GM18519 (cell line): Measurements from ENCODE around the gene ITLN1.

Source experiments
- ATAC-seq: cut with Tn5 transposase; IDR thresholded peaks from one replicate; pipeline ENCODE4 v1.9.1; 2021; ENCODE audit warnings: mild to moderate bottlenecking, moderate library complexity; ENCODE audit not compliant: unreplicated experiment, low FRiP score

The ITLN1 gene

DNA sequence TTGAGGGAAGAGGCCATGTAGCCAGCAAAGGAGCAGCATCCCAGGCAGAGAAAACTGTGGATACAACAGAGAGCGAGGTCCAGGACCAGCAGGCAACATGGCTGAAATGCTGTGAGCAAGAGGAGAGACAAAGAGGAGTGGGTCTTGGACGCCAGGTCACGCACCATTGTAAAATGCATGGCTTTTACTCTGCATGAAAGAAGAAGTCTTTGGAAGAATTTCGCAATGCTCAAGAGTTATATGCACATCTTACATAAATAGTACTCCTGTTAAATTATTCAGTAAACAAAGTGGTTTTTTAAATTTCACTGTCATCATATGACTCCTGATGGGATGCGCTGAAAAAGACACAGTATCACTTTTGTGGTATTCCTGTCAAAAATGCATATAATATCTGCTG is 25.8 kb downstream of the ITLN1 start:
- ATAC-seq: no peak

DNA sequence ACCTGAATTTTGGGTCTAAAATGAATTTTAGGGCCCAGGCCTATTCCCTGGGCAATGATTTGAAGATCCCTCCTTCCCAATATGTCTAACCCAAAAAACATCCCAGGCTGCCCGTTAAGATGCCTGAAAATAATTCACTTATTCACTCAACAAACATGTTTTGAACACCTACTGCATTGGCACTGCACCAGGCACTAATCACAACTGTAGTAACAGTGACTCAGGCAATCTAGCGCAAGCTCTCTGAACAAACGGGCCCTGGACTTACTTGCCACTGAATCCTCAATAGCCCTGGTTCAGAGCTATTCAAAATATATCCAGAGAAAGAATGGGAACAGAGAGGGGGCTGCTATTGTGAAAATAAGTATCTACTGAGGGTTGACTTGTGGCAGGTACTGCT is 26.5 kb downstream of the ITLN1 start:
- no peak for ATAC-seq

DNA sequence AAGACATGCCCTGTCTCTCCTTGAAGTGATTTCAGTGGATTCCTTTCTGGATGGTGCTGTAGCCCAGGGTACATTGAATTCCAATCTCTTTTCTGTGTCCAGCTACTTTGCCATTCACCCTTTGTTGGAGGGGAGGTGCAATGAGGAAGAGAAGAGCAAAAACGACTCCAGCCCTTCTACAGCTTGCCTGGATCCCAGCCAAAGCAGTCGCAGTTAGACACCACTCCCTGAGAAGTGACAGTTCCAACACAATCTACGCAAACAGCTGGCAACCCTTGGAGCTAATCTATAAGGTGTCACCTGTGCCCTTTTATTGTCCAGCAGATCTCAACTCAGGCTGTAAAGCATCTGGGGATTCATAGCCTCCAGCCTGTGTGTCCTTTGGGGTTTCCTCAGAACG is 26.9 kb downstream of the ITLN1 start:
- no peak for ATAC-seq

DNA sequence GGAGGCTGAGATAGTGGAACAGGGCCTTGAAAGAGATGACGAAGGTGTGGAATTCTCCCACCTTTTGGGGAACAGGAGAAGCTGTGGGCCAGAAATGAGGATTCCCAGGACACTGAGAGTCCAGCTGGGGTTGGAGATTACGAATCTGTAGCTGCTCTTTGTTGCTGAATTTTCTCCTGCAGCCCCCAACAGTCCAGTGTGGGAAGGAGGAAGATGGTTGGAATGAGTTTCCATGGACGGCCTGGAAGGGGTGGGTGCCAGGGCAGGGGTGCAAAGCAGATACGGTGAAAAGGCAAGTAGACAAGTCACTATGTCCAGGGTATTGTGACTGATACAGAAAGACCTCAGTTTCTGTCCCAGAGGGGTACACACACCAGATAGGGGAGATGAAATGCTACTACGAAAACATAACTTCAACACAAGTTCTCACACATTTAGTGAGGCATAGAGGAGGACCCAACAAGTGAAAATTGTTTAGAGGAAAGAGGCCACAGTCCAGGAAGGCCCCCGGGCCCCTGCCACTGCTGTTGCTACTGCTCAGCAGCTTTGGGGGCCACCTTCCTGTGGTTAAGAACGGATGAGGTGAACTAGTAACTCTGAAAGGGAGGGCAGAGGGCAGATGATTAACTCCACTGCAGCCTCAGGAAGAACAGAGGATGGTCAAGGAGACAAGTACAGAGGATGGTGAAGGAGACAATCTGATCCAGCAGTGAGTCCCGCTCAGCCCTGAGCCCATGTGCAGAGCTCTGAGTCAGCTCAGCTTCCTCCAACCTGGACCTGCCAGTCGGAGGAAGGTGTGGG is 29.6 kb downstream of the ITLN1 start:
- ATAC-seq: no peak

DNA sequence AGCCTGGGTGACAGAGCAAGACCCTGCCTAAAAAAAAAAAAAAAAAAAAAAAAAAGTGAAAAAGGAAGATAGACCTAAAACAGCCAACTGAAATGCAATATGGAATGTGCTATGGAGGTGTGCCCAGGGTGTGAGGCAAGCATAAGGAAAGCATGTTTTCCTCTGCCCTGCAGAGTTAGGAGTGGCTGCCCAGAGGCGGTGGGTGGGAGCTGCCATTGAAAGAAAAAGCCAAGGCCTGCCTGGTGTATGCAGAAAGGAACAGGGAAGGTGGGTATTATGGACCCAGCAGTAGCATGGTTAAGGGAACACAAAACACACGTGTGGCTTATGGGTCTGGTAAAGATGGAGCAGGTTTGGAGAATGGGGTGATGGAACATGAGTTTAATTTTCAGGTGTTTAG is 31.2 kb downstream of the ITLN1 start:
- ATAC-seq: no peak

DNA sequence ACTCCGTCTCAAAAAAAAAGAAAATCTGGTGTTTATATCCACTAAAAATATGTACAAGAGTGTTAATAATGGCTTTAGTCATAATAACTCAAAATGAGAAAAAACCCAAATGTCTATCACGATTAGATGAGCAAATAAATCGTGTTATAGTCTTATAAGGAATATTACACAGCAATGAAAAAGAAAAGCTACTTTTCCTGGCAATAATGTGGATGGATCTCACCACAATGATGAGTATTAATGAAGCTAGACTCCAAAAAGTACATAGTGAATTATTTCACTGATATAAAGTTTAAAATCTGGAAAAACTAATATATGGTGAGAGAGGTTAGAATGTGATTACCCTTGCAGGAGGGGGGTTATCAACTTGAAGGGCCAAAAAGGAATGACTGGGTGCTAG is 32.0 kb downstream of the ITLN1 start:
- ATAC-seq: no peak

DNA sequence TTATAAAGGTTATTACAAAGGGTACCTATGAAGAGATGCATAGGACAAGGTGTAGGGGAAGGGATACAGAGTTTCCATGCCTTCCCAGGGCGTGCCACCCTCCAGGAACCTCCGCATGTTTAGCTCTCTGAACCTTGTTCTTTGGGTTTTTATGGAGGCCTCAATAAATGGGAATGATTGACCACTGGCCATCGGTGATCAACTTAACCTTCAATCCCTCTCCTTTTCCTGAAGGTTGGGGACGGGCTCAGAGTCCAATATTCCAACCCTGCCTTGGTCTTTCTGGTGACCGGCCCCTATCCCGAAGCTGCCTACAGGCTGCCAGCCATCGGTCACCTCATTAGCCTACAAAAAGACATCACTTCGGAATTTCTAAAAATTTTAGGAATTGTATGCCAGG is 34.0 kb downstream of the ITLN1 start:
- ATAC-seq: no peak

DNA sequence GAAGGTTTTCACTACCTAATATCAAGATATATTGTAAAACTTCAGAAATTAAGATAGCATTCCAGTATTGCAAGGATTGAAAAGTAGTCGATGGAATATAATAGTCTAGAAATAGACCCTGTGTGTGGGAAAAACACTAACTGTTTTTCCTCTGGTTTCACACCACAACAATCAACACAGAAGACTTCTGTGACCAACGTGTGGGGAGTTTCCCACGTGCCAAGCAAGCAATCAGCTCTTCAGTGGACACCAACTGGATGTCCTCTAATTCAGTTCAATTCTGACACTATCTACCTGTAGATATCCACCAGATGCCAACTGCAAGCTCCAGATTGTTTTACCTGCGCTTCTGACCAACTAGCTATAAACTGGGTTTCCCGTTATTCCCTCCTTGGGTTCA is 34.4 kb downstream of the ITLN1 start:
- no peak for ATAC-seq

DNA sequence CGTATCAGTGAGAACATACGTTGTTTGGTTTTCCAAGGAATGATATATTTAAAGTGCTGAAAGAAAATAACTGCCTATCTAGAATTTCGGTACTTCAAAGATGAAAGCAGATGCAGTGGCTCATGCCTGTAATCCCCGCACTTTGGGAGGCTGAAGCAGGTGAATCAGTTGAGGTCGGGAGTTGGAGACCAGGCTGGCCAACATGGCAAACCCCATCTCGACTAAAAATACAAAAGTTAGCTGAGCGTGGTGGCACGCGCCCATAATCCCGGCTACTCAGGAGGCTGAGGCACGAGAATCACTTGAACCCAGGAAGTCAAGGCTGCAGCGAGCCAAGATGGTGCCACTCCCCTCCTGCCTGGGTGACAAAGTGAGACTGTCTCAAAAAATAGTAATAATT is 38.7 kb downstream of the ITLN1 start:
- ATAC-seq: no peak

DNA sequence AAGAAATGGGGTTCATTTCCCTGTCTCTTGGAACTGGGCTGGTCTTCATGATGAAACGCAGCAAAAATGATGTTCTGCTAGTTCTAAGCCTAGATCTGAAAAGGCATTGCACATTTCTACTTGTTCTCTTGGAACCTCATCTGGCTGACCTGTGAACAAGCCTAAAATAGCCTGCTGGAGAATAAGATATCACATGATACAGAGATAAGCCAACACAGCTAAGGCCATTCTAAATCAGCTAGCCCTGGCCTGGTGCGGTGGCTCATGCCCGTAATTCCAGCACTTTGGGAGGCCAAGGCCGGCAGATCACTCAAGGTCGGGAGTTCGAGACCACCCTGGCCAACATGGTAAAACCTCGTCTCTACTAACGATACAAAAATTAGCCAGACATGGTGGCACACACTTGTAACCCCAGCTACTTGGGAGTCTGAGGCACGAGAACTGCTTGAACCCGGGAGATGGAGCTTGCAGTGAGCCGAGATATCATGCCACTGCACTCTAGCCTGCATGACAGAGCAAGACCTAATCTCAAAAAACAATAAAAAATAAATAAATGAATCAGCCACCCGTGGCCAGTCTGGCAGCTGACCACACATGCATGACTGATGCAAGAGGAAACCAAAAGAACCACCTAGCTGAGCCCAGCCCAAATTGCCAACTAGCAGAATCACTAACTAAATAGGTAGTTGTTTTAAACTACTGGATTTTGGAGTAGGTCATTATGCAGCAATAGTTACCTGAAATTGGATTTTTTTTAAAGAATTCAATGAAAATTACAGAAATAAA is 40.3 kb downstream of the ITLN1 start:
- no peak for ATAC-seq

DNA sequence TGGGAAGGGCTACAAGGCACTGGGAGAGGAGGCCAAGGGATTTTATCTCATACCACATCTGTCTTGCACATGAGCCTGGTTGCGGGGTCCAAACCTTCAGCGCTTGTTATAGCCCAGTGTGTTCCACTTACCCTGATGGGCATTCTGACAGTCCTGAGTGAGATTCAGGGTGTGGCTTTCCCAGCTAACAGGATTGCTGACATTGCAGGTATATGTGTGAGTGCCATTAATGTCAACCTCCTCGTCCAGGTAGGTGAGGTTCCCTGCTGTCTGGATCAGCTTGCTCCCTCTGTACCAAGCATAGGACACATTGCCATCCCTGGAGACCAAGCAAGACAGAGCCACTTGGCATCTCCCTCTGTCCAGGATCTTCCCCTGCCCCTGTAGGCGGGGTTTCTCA is 43.9 kb downstream of the ITLN1 start:
- ATAC-seq: no peak

DNA sequence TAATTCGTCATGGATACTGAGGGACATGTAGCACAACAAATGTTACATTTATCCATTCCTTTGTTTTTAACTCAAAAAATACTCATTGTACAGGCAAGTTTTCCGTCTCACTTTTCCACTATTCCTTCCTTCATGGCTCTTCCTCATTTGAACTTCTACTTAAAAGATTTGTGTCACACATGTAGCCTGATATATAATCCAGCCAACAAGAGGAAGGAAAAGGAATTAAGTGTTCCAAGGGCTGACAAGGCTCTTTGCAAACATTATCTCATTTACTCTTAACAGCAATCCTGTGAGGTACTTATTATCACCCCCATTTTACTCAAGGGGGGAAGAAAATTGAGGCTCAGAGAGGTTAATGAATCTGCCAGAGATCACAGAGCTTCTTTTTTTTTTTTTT is 45.2 kb downstream of the ITLN1 start:
- no peak for ATAC-seq

DNA sequence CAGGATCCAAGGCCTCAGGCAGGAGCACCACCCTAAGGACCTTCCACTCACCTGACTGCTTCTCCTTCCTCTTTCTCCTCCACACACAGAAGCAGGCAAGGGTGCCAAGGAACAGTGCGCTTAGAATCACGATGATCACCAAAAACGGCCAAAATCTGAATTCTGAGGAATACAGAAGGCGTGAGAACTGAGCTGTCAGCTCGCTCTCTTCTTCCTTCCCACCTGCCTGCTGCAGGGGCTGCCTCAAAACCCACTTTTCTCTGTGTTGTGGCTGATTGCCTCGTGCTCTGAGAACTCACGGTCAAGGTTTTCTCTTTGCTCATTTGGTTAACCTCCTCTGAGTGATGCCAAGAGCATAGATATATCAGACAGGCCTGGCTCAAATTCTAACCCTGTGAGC is 46.1 kb downstream of the ITLN1 start:
- no peak for ATAC-seq

DNA sequence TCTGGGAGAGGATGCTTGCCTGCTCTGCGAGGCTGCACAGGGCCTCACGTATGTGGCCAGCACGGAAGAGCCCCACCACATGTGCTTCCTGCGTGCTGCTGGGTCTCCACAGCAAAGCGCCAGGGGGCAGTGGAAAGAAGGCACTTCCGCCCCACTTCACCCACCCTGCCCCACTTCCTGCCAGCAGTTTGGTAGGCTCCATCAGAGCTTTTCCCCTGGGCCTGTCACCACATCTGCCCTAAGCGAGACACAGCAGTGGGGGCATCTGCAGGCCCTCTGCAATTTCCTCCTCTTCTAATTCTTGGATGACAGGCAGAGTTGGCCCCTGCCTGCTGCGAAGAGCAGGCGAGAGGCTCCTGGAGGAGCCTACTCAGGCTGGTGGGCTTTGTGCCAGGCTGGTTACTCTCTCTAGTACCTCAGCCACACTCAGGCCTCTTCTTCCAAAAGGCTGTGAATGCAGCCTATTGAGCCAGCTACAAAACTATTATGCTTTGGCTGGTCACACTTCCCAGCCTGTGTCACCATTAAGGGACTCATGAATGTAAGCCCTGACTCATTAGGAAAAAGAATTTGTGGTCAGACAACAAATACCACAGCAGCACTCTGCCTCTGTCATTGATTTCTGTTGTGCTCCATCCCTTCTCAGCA is 47.3 kb downstream of the ITLN1 start:
- ATAC-seq: peak; percentile 43

DNA sequence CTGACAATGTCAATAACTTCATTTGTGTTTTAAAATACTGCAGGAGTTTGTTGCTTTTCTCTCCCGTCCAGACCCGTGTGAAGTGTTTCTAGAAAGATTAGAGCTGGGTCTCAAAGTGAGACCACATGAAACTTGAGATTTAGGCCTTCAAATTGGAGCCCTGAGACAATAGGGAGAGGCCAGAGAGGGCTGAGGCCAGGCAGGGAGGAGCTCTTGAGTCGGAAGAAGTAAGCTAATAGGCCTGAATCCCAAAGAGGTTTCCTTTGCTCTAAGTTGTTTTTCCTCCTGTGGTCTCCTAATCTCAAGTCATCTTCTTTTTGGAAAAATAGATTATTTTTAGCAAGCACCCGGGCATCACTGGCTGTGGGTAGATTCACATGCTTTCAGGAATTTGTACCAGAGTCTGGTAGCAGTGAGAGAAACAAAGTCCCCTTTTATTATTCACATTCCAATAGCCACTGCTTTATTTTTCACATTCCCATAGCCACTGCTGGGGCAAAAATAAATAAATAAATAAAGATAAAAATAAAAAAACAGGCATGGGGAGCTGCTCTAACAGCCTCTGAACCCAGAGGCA is 47.9 kb downstream of the ITLN1 start:
- ATAC-seq: no peak

DNA sequence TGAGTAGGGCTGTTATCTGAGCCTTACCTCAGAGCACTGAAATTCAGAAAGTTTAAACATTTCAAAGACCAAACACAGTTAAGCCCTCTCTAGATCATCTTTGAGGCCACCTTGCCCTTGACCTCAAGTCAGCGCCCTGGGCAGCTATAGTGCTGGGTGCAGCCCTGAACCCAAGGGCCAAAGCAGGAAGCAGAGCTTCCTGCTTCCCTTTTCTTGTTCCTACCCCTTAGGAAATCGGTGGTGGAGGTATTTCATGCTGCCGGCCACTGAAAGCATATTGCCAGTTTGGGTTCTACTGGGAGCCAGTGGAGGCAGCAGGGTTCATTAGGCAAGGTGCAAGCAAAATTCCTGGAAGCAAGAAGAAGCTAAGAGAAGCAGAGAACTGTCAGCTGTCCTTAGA is 48.4 kb downstream of the ITLN1 start:
- no peak for ATAC-seq

DNA sequence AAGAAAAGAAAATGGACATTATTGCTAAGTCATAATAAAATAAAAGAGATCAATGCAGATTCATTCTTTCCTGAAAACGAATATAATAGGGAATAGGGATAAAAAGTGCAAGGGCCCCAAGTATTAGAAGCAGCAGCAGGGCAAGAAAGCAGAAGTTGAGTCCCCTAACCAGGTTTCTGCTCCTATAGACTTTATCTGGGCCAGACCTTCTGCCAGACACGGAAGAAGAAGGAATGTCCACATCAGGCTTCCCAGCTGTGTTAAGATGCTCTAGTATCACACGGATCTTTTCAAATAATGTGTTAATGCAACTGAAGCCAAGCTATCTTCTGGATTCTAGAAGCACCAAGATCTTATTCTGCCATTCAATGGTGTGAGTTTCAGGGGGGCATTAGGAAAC is 49.2 kb downstream of the ITLN1 start:
- no peak for ATAC-seq

DNA sequence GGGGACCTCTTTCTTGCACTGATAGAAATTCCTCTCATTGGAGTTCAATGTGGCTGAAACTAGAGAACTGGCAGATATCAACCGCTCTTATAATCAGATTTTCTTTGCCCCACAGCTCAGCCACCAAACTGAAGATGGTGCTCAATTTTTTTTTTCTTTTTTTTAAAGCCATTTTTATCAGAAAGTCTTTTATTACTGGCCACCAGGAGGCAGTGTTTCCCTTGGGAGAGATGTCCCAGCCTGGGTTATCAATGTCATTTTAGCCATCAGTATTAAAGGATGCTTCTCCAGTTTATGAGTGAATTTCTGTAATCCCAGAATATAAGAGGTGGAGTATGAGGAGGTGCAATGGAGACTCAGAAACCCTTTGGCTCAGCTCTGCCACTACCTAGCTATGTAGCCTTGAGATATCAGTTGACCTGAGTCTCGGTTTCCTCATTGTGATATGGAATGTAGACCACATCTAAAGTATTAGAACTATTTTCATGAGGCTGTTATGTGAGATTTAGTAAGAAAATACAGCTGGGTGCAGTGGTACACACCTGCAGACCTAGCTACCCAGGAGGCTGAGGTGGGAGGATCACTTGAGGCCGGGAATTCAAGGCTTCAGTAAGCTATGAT is 49.9 kb downstream of the ITLN1 start:
- ATAC-seq: no peak

DNA sequence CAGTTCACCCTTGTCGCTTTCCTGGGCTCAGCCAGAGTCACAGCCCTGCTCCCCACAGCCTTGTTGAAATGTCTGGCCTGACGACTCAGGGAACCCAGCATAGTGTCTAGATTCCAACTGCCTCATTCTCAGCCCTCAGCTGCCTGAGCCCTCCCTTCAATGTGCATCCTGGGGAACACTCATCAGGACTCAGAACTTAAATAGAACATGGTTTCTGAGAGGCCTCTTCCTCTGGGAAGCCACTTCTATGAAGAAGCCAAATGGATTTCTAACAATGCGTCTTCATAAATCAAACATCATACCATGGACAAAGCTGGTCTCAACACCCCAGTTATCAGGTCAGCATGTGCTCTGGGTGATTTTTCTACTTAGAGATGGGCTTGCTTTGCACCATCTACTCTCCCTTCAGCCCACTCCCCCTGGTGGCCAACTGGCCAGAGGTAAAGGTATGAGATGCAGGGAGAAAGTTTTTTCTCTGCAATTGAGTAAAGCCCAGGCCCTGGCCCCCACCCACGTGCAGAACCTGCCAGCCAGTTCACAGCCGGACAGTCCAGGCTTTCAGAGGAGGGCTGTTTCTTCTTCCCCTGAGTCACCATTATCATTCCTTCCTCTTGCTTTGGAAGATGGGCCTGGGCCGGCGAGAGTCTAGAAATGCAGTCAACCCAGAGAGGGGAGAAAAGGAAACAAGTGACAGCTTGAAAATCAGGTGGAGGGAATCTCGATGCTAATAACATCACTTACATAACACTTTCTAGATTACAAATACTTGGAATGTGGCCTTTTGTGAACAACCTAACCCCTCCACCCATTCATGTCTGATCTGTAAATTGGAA is 54.4 kb downstream of the ITLN1 start:
- ATAC-seq: no peak

DNA sequence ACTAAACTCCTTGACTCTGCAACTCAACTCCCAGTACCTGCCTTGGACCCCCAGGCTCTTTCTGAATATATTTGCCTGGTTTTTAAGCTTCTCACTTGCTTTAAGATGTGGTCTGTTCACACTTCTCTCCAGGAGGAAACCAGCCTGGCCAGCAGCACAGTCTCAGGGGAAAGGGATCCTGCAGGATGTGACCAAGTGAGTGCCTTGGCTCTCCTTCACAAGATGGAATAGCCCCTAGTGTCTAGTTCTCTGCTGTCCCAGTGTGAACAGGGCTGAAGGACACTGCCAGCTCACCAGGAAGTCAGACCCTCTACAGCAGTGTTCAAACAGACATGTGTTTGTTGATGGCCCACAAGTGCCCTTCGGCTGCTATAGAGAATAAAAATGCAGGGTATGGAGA is 55.2 kb downstream of the ITLN1 start:
- no peak for ATAC-seq
